Retinal pigment epithelial cell (primary cell): ENCODE data around the gene MKNK1.
A peak's percentile ranks its signal among the peaks of the same experiment; 100 is the strongest.

Experiments
- DNase-seq: peaks from one replicate; pipeline ENCODE4 v3.0.0-alpha.2; 2010; ENCODE audit warnings: low read depth
- H3K4me3 ChIP-seq: 2 replicates; pipeline ENCODE4 v1.5.1; 2011; ENCODE audit warnings: mild to moderate bottlenecking, low read length, control low read depth, moderate library complexity
- TF ChIP-seq, protein P1 (sequence below): conservative IDR thresholded peaks from 2 replicates; pipeline ENCODE4 v1.5.1; 2011; ENCODE audit warnings: low read depth, low read length, control low read depth, inconsistent platforms

Gene MKNK1

DNA sequence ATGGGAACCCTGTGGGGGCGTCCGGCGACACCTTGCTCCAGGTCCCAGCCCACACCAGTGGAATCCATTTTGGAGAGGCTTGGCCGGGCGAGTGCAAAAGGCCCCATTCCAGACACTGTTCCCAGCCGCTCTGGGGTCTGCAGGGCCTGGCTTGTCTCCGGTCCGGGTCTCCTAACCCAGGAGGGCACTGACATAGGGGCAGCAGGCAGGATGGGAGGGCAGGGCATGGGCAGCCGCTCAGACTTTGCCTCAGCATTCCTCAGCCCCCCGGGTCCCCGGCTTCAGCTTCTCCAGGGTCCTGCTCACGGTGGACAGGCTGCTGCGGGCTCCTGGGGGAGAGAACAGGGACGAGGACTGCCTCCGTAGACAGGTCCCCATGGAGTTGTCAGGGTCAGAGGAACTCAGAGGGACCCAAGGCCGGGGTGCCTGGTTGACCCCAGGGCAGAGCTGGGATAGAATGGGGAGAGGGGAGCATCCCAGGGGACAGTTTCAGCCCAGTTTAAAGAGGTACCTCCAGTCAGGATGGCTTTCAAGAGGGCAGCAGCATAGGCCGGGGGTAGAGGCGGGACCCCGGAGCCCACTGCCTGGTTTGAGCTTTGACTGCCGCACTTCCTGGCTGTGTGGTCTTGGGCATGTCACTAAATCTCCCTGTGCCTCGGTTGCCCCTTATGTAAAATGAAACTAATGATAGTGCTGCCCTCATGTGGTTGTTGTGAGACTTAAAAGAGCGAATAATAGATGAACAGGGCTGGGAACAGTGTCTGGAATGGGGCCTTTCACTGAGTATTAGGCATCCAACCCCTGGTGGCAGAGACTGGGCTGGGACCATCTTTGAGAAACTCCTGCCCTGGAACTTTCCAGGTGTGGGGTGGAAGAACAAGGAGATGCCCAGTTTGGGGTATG, 56.3 kb downstream of the MKNK1 start:
- TF ChIP-seq, protein P1, sequence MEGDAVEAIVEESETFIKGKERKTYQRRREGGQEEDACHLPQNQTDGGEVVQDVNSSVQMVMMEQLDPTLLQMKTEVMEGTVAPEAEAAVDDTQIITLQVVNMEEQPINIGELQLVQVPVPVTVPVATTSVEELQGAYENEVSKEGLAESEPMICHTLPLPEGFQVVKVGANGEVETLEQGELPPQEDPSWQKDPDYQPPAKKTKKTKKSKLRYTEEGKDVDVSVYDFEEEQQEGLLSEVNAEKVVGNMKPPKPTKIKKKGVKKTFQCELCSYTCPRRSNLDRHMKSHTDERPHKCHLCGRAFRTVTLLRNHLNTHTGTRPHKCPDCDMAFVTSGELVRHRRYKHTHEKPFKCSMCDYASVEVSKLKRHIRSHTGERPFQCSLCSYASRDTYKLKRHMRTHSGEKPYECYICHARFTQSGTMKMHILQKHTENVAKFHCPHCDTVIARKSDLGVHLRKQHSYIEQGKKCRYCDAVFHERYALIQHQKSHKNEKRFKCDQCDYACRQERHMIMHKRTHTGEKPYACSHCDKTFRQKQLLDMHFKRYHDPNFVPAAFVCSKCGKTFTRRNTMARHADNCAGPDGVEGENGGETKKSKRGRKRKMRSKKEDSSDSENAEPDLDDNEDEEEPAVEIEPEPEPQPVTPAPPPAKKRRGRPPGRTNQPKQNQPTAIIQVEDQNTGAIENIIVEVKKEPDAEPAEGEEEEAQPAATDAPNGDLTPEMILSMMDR, result peak; percentile 56
- no peak for DNase-seq

DNA sequence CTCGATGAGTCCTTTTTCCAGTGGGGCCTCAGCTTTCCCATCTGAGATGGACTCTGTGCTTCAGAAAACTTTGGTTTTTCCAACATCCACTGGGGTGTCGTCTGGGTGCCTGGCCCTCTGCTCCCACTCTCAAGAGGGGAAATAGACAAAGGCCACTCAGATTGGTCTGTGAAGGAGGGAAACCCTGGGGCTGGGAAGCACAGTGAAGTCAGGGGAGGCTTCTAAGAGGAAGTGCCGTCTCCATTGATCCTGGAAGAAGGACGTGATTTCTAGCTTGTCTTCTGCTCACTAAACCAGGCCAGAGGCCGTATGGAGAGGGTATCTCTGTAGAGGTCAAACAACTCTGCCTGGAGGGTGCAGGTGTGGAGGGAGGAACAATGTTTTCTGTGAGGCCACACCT, 57.9 kb downstream of the MKNK1 start:
- no peak overlapping the region for H3K4me3 ChIP-seq
- TF ChIP-seq, protein P1, result no peak
- DNase-seq, result no peak

More for the DNA sequence above, 56.3 kb downstream of the MKNK1 start:
- no peak overlapping the region for H3K4me3 ChIP-seq

DNA sequence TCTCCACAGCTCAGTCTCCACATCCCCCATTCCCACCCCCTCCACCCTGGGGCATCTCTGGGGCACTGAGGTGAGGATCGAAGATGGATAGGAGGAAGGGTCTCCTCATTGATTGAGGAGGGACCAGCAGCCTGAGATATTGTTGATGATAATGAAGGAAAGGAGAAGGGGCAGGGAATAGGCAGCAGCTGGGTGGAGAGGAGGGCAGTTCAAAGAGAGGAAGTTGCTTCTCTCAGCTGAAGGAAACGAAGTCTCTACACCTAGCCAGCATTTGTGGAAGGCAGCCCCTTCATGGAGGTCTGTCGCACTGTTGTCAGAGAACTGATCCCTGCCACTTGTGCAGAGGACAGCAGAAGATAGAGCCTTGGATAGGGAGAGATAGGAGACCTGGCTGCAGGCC, 58.3 kb downstream of the MKNK1 start:
- TF ChIP-seq, protein P1, result no peak
- no peak for DNase-seq
- no peak overlapping the region for H3K4me3 ChIP-seq

DNA sequence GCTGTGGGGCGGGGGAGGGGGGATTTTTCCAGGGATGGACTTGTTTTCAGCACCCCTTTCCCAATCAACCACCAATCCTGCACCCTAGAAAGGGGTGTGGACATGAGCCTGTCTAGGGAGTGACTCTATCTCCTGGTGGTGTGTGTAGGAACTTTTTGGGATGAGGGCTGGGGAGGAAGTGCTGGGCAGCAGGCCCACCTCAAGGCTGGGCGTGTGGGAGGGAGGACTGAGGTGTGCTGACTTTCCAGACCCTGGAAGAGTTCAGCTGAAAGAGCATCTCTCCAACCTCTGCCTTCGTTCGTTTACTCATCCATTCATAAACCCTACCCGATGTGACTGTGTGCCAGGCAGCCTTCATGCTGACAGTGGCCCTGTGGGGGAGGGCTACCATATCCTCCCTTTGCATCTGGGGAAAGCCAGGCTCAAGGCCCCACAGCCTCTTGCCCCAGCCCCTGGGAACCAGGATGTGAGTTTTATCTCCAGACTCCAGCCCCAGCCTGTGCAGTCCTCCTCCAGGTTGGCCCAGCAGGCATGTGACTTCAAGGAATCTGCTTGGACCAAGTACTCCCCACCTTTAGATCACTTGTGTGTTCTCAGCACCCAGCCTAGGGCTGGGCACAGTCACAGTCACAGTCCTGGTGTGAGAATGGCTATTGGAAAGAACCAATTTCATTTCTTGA, 59.4 kb downstream of the MKNK1 start:
- no peak for DNase-seq
- TF ChIP-seq, protein P1, result no peak
- H3K4me3 ChIP-seq, result no peak overlapping the region

DNA sequence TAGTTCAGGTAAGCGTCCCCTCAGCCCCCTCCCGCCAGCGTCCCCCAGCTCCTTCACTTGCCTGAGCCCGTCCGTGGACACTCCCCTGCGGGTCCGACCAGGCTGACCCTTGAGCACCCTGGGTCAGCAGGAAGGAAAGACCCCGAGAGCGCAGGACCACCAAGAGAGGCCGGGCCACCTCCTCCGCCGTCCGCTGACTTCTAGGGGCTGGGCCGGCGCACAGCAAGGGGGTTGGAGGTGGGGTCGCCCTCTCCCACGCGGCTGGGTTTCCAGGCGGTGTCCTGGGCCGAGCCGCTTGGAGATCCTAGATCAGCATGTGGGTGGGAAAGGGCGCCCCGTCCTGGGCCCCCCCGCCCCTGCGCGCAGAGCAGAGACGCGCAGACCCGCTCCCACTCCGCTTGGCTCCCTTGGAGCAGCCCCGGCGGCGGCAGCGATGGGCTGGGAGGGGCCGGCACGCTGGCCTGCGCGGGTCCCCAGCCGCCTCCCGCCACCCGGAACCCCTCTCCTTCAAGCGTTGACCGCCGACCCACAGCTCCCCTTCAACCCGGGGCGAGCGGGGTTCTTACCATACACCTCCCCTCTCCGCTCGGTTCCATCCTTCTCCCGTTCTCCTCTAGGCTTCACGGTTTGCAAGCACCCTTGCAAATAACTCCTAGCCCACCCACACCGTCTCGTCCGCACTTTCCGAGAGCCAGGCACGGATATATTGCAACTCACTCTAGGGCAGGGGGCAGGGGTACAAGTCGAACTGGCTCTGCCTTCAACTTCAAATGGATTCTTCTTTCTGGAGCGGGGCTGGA, 60.1 kb downstream of the MKNK1 start:
- TF ChIP-seq, protein P1, result no peak
- no peak overlapping the region for H3K4me3 ChIP-seq
- DNase-seq, result no peak

DNA sequence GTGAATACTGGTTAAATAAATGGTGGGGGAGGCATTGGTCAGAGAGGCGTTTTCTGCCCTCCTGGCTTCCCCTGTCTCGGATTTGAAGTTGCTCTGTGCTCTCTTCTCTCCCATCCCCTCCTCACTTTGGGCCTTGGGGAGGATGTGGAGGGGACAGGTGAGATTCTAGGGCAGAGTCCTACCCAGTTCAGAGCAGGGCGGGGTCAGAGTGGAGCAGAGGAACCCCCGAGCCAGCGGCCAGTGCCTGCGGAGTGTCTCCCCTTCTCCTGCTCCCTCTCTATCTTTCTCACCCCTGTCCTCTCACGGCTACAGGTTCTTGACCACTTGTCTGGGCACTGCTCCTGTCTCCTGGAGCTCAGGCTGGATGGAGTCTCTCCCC, 60.7 kb downstream of the MKNK1 start:
- TF ChIP-seq, protein P1, result no peak
- no peak for DNase-seq
- no peak overlapping the region for H3K4me3 ChIP-seq
